GM12873 (cell line): ENCODE measurements around the gene SPTLC2.
A peak's percentile ranks its signal among the peaks of the same experiment; 100 is the strongest.

Experiments used
- TF ChIP-seq, protein P1 (sequence below): IDR thresholded peaks from 2 replicates; pipeline ENCODE4 v1.5.1; 2012; ENCODE audit warnings: low read depth, mild to moderate bottlenecking, moderate library complexity, low read length, control low read depth; ENCODE audit not compliant: insufficient read depth; ENCODE audit errors: missing control alignments

SPTLC2 gene

DNA sequence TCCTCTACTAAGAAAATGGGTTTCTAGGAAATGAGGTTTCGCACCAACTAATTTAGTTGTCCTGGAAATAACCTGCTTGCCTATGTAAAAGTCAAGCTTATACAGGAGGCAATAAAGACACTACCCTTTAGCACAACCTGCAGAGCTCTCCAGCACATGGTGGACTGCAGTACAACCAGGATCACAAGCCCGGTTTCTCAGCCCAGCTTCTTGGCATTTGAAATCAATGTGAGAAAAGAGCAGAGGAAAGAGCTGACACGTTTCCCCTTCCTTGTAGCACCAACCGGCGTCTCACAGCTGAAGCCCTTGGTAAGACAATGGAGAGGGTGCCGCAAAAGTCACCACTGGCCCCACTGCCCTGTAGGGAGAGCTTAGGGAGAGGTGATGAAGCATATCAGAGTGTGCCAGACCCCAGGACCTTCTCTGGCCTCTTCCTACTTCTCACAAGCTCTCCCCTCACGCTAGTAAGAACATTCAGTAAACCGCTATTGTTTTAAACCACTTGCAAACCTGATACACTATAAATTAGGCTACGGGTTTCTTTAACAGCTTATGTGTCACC lies 8.6 kb downstream of the SPTLC2 start:
- TF ChIP-seq, protein P1, sequence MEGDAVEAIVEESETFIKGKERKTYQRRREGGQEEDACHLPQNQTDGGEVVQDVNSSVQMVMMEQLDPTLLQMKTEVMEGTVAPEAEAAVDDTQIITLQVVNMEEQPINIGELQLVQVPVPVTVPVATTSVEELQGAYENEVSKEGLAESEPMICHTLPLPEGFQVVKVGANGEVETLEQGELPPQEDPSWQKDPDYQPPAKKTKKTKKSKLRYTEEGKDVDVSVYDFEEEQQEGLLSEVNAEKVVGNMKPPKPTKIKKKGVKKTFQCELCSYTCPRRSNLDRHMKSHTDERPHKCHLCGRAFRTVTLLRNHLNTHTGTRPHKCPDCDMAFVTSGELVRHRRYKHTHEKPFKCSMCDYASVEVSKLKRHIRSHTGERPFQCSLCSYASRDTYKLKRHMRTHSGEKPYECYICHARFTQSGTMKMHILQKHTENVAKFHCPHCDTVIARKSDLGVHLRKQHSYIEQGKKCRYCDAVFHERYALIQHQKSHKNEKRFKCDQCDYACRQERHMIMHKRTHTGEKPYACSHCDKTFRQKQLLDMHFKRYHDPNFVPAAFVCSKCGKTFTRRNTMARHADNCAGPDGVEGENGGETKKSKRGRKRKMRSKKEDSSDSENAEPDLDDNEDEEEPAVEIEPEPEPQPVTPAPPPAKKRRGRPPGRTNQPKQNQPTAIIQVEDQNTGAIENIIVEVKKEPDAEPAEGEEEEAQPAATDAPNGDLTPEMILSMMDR, result no peak

DNA sequence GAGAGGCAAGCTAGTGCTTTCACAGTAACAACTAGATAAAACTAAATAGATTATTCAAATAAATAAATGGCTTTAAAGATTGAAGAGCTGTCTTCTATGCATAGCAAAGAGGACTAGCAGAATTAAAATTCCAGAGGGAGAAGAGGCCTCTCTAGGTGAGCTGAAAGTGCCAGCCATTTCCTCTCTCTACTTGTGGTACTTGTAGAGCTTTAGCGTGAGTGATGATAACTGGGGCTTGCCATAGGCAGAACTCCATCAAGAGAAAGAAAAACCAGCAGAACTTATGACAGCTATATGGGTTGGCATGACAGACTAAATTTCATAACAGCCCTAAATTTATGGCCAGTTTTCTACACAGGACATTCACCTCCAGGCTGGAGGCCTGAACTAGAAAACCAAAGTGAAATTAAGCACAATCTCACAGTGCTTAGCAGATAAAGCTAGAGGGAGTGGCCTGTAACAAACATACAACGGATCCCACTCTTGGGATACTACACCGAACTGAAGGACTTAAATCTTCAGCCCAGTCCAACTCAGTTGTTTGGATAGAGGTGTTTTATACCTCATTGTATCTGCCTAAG lies 11.0 kb downstream of the SPTLC2 start:
- TF ChIP-seq, protein P1, result no peak

DNA sequence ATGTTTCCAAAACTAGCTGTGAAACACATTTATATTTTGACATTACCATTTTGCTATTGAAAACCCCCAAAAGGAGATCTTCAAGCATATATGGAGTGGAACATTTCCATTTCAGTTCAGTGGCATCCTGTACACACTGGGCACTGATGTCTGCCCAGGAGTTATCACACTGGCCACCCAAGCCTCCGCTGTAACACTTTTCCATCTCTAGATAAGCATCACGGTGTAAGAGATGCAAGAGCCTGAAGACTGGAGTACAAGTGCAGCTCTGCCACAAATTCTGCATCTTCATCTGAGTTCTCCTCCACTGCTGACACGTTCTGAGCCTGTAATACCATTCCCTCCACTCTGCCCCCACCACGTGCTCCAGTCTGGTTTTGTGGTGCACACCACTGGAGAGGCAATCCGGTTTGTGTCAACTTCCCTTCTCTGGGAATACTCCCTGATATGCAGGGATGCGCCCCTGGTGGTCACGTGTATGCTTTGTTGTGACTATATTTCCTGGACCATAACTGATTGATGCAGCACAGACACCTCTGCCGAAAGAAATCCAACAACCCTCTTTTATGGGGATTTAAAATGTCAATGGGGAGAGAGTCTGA lies 12.7 kb downstream of the SPTLC2 start:
- TF ChIP-seq, protein P1, result peak; percentile 60

DNA sequence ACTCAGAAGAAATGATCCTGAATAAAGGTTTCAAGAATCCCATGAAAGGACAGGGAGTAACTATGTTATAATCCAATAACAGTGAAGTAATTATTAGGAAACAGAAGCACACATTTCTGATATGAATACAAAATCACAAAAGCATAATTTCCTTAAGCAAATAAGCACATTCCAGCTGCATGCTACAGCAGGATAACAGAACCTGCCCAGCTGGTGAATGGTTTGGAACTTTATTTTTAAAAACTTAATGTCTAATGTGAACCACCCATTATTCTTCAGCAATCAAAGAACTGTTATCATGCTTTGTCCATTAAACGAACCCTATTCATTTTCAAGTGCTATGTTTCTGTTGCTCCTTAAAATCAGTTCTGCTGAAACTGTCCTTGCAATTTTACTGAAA lies 13.4 kb downstream of the SPTLC2 start:
- TF ChIP-seq, protein P1, result no peak

DNA sequence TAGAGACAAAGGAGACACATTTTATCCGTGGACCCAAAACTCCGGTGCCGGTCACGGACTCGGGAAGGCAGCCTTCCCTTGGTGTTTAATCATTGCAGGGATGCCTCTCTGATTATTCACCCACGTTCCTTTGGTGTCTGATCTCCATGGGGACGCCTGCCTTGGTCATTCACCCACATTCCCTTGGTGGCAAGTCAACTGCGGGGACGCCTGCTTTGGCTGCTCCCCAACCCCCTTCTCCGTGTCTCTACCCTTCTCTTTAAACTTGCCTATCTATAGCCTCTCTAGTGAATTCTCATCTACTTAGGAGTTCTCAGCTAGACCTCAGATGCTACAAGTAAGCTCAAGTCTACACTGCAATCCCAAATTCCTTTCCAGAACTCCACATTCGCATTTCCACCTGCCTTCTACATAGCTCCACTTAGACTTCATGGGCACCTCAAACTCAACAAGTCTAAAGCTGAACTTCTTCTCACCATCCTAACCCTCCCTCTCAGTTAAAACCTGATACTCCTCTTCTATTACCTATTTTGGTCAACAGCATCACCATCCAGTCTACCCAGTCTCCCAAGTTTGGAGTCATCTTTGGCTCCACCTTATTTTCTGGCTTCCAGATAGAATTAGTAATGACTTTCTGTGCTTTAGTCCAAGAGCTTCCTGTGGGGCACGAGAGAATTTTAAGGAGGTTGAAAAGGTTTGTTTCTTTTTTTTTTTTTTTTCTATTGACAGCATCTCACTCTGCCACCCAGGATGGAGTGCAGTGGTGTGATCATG lies 14.4 kb downstream of the SPTLC2 start:
- TF ChIP-seq, protein P1, result no peak

DNA sequence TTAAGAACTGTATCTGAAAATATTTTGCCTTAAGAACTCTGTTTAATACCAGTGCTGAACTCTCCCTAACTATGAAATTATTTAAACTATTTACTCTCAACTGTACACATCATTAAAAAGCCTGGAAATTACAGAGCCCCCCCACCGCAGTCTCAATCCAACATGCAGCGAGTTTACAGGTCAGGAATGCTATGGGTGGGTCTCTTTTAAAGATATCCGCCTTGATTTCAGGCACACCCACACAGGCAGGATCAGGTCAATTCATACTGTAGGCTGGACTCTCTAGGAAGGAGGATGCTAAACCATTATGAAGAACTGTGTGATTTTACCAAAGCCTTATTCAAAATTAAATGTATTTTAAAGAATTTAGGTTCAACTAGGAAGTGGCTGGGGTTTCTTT lies 16.5 kb downstream of the SPTLC2 start:
- TF ChIP-seq, protein P1, result no peak
